ENCODE results near the gene GIT1. TPM values are rescaled to one million over a fixed set of nuclear protein-coding genes. Genes with fewer than 3 reads are reported as not detected.

GIT1 gene
- total and polyA plus RNA-seq, 2 of the 13 experiments (the other 11 are each of a cell fraction or from before 2014, with no cell fraction given), result 14.2 to 30.8 TPM

DNA sequence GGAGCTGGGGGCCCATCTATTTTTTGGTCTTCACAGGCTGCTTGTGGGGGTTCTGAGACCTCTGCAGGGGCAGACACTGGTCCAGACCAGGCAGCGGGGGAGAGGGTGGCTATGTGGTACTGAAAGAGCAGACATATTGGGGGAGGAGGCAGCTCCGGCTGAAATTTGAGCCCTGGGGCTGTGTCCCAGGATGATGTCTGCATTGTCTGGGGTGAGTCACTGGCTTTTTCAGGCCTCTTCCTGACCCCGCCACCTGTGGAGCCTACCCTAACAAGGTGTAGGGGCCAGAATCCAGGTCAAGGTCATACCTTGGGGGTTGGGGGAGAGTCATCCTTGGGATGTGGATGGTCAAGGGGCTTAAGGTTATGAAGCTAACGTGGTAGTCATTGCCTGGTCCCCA is 30.8 kb upstream of the GIT1 start:
- CTCF ChIA-PET (ENCODE audit: low intra/inter-chr PET ratio, low total read pairs), result no interaction called here

More for the DNA sequence above, 30.8 kb upstream of the GIT1 start:
- TF ChIP-seq TBX2 (CRISPR knock-in tag; IDR thresholded peaks at IDR 0.05; ENCODE audit: borderline replicate concordance), result no peak
- TF ChIP-seq TMF1 (CRISPR knock-in tag; IDR thresholded peaks at IDR 0.05; ENCODE audit: low read depth), result no peak
- 0 out of 2 replicates have a peak, but pooled peaks have one; percentile 18 for TF ChIP-seq RARA (CRISPR knock-in tag; IDR thresholded peaks at IDR 0.05)
- TF ChIP-seq FOSL2 (CRISPR knock-in tag; IDR thresholded peaks at IDR 0.05), result peak; percentile 68
- no peak for TF ChIP-seq U2AF1 (optimal IDR thresholded peaks at IDR 0.05; ENCODE audit: low read depth, low read length)
- TF ChIP-seq ZNF878 (CRISPR knock-in tag; IDR thresholded peaks at IDR 0.05), result no peak
- TF ChIP-seq NR2C2 (CRISPR knock-in tag; IDR thresholded peaks at IDR 0.05; ENCODE audit: borderline replicate concordance), result no peak
- TF ChIP-seq, protein P1, sequence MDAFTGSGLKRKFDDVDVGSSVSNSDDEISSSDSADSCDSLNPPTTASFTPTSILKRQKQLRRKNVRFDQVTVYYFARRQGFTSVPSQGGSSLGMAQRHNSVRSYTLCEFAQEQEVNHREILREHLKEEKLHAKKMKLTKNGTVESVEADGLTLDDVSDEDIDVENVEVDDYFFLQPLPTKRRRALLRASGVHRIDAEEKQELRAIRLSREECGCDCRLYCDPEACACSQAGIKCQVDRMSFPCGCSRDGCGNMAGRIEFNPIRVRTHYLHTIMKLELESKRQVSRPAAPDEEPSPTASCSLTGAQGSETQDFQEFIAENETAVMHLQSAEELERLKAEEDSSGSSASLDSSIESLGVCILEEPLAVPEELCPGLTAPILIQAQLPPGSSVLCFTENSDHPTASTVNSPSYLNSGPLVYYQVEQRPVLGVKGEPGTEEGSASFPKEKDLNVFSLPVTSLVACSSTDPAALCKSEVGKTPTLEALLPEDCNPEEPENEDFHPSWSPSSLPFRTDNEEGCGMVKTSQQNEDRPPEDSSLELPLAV (CRISPR knock-in tag; conservative IDR thresholded peaks at IDR 0.05; ENCODE audit: low read depth), result no peak
- TF ChIP-seq, protein P2, sequence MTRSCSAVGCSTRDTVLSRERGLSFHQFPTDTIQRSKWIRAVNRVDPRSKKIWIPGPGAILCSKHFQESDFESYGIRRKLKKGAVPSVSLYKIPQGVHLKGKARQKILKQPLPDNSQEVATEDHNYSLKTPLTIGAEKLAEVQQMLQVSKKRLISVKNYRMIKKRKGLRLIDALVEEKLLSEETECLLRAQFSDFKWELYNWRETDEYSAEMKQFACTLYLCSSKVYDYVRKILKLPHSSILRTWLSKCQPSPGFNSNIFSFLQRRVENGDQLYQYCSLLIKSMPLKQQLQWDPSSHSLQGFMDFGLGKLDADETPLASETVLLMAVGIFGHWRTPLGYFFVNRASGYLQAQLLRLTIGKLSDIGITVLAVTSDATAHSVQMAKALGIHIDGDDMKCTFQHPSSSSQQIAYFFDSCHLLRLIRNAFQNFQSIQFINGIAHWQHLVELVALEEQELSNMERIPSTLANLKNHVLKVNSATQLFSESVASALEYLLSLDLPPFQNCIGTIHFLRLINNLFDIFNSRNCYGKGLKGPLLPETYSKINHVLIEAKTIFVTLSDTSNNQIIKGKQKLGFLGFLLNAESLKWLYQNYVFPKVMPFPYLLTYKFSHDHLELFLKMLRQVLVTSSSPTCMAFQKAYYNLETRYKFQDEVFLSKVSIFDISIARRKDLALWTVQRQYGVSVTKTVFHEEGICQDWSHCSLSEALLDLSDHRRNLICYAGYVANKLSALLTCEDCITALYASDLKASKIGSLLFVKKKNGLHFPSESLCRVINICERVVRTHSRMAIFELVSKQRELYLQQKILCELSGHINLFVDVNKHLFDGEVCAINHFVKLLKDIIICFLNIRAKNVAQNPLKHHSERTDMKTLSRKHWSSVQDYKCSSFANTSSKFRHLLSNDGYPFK (CRISPR knock-in tag; IDR thresholded peaks at IDR 0.05; ENCODE audit: borderline replicate concordance), result peak; percentile 76
- TF ChIP-seq ZNF256 (CRISPR knock-in tag; conservative IDR thresholded peaks at IDR 0.05), result no peak
- no peak for TF ChIP-seq ETV6 (CRISPR knock-in tag; conservative IDR thresholded peaks at IDR 0.05)
- no peak for TF ChIP-seq ZSCAN12 (CRISPR knock-in tag; IDR thresholded peaks at IDR 0.05)
- no peak for TF ChIP-seq YEATS4 (CRISPR knock-in tag; IDR thresholded peaks at IDR 0.05; ENCODE audit: borderline replicate concordance)
- TF ChIP-seq SATB2 (CRISPR knock-in tag; IDR thresholded peaks at IDR 0.05), result no peak
- FAIRE-seq (no peak), DNase-seq (ENCODE audit: low spot score) (no peak), ATAC-seq (no peak)
- 40% methylated on average over 3 of the region's 4 CpGs for WGBS (ENCODE audit: low lambda C conversion rate)
- H3K4me1 ChIP-seq (ENCODE audit: insufficient read depth, low read length), result peaks cover 68% of the 10 kb centered on the region
- no peaks in the 10 kb centered on the region for H3K79me2 ChIP-seq (ENCODE audit: insufficient read depth, low read length)
- H3K36me3 ChIP-seq (replicated peaks in 1 of 2; ENCODE audit: control insufficient read depth in 1 of 2, insufficient read depth in 2 of 2, low read length in 2 of 2), result no peaks in the 10 kb centered on the region
- H4K20me1 ChIP-seq (ENCODE audit: insufficient read depth, low read length), result no peaks in the 10 kb centered on the region
- no peaks in the 10 kb centered on the region for H3K9me3 ChIP-seq (ENCODE audit: low read length)
- no peak overlapping the region for H3K4me3 ChIP-seq (replicated peaks in 1 of 3; ENCODE audit: insufficient read depth in 1 of 3, low read depth in 2 of 3, low read length in 3 of 3)
- POLR2A ChIA-PET, result no interaction called here
- H3K9ac ChIP-seq (ENCODE audit: insufficient read depth, low read depth, low read length), result no peak overlapping the region
- in situ Hi-C loops (cut with HindIII; ENCODE audit: extremely low pct_ligation_motif_present, low pct_unique_long_range_greater_than_20kb) (loop anchor here (10.0 kb wide), 1 partner anchor 155 kb away; no protein-coding TSS in a partner anchor), intact Hi-C loops (cut with micrococcal nuclease; ENCODE audit: unreplicated experiment) (loop anchor here (5.0 kb wide), 1 partner anchor 142 kb away; no protein-coding TSS in a partner anchor)
- no peak overlapping the region for H3K27ac ChIP-seq (ENCODE audit: extremely low read length, insufficient read depth, low read length)
- peaks cover 4 to 62% of the 10 kb centered on the region in 2 experiments for H3K27me3 ChIP-seq (ENCODE audit: control insufficient read depth in 1 of 2, insufficient read depth in 2 of 2, low read length in 2 of 2)
- H3K4me2 ChIP-seq (ENCODE audit: low read depth, low read length), result no peak overlapping the region
- no peak overlapping the region for H2AFZ ChIP-seq (ENCODE audit: low read length)
- no TSS peak for BruUV-seq (replicated peaks)
